ENCODE results near the gene TOR3A.

DNA sequence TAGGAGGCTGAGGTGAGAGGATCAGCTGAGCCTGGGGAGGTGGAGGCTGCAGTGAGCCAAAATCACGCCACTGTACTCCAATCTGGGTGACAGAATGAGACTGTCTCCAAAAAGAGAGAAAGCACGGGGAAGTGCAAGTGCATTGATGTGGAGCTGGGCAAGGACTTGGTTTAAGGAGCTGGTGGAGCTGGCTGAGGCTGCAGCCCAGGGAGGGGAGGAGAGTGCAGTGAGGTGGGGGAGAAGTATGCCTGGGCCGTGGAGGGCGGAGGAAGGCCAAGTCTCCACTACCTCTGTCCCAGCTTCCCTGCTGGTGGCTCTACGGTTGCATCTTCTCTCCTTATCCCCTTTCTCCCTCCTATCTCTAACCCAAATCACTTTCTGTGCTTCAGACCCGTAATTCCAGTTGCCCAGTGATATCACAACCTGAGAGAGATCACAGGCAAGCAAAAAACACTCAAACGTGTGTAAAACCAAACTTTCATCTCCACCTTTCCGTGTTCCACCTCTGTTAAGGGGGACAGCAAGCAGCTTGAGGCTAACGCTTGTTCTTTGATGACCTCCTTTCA lies 11.1 kb downstream of the TOR3A start:
- TF ChIP-seq, protein P1, sequence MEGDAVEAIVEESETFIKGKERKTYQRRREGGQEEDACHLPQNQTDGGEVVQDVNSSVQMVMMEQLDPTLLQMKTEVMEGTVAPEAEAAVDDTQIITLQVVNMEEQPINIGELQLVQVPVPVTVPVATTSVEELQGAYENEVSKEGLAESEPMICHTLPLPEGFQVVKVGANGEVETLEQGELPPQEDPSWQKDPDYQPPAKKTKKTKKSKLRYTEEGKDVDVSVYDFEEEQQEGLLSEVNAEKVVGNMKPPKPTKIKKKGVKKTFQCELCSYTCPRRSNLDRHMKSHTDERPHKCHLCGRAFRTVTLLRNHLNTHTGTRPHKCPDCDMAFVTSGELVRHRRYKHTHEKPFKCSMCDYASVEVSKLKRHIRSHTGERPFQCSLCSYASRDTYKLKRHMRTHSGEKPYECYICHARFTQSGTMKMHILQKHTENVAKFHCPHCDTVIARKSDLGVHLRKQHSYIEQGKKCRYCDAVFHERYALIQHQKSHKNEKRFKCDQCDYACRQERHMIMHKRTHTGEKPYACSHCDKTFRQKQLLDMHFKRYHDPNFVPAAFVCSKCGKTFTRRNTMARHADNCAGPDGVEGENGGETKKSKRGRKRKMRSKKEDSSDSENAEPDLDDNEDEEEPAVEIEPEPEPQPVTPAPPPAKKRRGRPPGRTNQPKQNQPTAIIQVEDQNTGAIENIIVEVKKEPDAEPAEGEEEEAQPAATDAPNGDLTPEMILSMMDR (IDR thresholded peaks at IDR 0.05), result no peak
- TF ChIP-seq POLR2A (IDR thresholded peaks at IDR 0.05) (no peak), POLR2AphosphoS5 (IDR thresholded peaks at IDR 0.05) (no peak), EP300 (IDR thresholded peaks at IDR 0.05) (no peak)
